Epithelial cell of esophagus (primary cell): ENCODE data around the gene JDP2.

Experiments used
- DNase-seq: peaks from one replicate; pipeline ENCODE4 v3.0.0; 2010; ENCODE audit warnings: low read depth
- H3K4me3 ChIP-seq: 2 replicates; pipeline ENCODE4 v1.5.1; 2011; ENCODE audit warnings: mild to moderate bottlenecking, low read length, control low read depth
- TF ChIP-seq, protein P1 (sequence below): IDR thresholded peaks from 2 replicates; pipeline ENCODE4 v1.5.1; 2011; ENCODE audit warnings: low read depth, mild to moderate bottlenecking, low read length, control low read depth, inconsistent platforms; ENCODE audit not compliant: insufficient read depth; ENCODE audit errors: missing control alignments

Gene JDP2

DNA sequence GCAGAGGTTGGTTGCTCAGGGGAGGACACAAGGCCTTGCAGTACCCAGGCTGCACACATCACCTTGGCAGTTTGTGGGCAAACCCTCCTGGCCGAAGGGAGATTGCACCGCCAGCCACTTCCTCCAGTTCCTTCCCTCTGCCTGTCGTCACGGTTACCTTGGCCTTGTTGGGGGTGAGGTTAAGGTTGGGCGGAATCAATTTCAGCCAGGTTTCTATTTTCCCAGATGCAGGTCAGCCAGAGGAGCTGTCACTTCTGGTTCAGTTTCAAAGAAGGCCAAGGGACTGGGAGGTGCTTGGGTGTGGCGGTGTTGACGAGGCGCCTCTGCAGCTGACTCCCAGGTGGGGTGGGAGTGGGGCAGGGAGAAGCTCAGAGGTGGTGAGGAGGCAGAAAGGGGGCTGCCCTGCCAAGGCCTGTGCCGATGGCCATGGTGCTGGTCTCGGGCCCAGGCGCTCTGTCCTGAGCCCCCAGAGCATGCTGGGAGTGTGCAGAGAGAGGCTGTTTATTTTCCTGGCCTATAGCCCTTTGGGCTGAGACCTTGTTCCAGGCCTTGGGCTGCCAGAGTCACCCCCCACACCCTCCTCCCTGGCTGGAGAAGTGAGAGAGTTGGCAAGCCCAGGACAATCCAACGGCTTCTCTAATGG is 31.4 kb downstream of the JDP2 start:
- no peak for DNase-seq
- no peak overlapping the region for H3K4me3 ChIP-seq
- TF ChIP-seq, protein P1, sequence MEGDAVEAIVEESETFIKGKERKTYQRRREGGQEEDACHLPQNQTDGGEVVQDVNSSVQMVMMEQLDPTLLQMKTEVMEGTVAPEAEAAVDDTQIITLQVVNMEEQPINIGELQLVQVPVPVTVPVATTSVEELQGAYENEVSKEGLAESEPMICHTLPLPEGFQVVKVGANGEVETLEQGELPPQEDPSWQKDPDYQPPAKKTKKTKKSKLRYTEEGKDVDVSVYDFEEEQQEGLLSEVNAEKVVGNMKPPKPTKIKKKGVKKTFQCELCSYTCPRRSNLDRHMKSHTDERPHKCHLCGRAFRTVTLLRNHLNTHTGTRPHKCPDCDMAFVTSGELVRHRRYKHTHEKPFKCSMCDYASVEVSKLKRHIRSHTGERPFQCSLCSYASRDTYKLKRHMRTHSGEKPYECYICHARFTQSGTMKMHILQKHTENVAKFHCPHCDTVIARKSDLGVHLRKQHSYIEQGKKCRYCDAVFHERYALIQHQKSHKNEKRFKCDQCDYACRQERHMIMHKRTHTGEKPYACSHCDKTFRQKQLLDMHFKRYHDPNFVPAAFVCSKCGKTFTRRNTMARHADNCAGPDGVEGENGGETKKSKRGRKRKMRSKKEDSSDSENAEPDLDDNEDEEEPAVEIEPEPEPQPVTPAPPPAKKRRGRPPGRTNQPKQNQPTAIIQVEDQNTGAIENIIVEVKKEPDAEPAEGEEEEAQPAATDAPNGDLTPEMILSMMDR = no peak

DNA sequence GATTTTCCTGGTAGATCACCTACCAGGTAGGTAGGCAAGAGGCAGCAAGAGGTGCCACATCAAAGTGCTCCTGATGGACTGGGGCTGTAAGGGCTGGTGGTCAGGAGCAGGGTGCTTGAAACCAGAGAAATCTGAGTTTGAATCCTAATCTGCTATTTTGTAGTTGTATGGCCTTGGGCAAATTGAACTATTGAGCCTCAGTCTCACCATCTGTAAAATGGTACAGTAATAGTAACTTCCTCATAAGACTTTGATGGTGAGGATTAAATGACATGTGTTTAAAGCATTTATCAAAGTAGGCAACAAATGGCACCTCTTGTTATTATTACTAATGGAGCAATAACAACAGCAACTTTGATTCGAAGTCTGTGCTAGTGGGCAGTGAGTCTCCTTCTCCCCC is 32.0 kb downstream of the JDP2 start:
- DNase-seq = no peak
- TF ChIP-seq, protein P1 = no peak
- no peak overlapping the region for H3K4me3 ChIP-seq

DNA sequence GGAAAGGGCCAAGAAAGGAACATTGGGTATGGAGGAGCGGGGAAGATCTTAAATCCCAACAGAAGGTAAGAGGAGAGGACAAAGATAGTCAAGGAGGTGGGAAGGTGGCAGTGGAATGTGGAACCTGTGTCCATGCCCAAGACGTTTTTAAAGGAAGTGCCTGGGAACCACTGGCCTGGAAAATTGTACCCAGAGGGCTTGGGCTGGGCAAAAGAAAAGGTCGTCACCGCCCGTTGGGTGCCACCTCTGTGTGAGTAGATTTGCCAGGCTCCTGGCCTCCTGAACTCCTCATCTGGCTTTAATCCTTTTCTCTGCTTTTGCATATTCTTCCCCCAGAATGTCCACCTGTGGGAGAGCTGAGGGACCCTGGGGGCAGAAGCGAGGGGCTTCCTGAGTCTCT is 32.6 kb downstream of the JDP2 start:
- DNase-seq = no peak
- TF ChIP-seq, protein P1 = no peak
- H3K4me3 ChIP-seq = no peak overlapping the region

DNA sequence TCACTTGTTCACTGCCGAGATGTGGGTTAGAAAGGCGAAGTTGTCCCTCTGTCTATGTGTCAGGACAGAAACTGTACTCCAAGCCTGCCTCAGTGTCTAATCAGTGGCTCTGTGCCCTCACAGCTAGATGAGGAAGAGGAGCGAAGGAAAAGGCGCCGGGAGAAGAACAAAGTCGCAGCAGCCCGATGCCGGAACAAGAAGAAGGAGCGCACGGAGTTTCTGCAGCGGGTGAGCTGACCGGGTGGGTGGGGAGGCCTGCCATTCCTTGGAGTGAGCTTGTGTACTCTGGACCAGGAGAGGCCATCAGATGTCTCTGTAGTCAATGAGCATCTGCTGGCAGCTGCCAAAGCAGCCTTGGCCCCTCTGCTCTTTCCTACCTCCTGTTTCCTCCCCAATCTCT is 33.5 kb downstream of the JDP2 start:
- H3K4me3 ChIP-seq = no peak overlapping the region
- TF ChIP-seq, protein P1 = no peak
- DNase-seq = no peak

DNA sequence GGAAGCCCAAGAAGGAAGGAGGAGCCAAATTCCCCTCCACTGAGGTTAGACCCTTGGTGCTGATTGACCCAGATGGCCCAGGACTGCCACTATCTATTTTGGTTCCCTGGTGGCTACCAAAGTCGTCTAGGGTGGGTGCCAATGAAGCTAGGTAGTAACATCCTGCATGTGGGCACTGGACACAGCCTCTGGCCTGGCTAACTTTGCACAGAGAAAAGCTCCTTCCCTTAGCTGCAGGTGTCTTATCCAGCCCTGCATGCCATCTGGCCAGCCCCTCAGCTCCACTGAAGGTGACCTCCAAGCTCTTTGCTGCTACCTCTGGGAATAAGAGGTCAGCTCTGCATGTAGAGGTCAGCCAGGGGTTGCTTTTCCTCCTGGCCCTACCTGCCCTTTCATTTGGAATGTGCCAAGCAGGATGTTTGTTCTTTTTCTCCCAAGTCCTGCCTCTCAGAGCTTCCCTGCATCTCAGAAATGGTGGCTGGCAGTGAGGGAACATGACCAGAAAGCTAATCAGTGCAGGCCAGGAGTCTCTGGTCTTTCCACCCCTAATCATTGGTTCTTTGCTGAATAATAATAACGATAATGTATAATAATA is 34.0 kb downstream of the JDP2 start:
- TF ChIP-seq, protein P1 = no peak
- no peak for DNase-seq
- no peak overlapping the region for H3K4me3 ChIP-seq

DNA sequence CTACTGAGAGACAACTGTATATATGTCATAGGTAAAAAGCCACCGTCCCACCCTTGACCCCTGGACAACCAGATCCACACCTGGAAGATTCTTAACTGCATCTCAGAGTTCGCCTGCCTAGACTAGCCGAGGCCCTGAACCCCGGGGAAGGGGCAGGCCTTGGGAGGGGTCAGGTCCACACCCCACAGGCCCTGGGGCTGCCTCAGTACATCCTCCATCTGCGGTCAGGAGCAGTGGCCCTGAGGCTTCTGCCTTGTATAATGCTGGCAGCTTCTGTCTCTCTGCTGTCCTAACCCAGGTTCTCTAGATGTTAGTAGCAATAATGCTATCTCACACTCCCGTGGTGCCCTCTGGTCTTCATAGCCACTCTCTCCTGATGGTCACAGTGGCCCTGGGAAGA is 36.8 kb downstream of the JDP2 start:
- TF ChIP-seq, protein P1 = no peak
- no peak for DNase-seq
- H3K4me3 ChIP-seq = no peak overlapping the region

DNA sequence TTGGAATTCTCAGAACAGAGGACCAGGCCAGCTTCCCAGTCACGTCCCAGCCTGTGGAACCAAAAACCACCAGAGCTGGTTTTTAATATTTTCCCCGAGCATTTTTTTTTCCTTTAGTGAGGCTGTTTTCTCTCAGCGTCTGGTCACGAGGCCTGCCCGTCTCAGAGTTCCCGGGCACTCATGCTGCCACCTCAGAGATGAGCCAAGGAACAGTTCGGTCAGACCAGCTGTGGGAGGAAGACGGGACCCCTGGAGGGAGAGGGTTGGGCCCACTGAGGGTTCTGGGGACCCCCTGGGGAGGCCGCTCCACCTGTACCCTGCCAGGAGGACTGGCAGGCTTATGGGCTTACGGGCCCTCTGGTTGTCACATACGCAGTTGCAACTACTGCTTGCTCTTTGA is 39.9 kb downstream of the JDP2 start:
- TF ChIP-seq, protein P1 = no peak
- H3K4me3 ChIP-seq = no peak overlapping the region
- DNase-seq = no peak
